Activated CD8-positive, alpha-beta memory T cell treated with anti-CD3 and anti-CD28 coated beads for 36 hours (primary cell): Measurements from ENCODE around the gene MCRS1. TPM values are rescaled to one million over a fixed set of nuclear protein-coding genes. Genes with fewer than 3 reads are reported as not detected.

Experiments
- CTCF ChIA-PET: fragments of 350-600 bp; sonication (Branson Sonifier 250); formaldehyde crosslinking; loops from one replicate; lab custom pipeline; 2021; ENCODE audit warnings: antibody characterized with exemption; lab: Charles Lee
- POLR2A ChIA-PET: fragments of 350-600 bp; sonication (Branson Sonifier 250); formaldehyde crosslinking; loops from one replicate; lab custom pipeline; 2021; ENCODE audit warnings: antibody characterized with exemption; lab: Charles Lee
- total RNA-seq, 2 experiments: library from RNA; stranded (reverse); gene quantifications; one replicate each; pipeline ENCODE4 v1.2.3, GENCODE V29; 2021

MCRS1 gene
- total RNA-seq, 2 experiments from 2014 or later = 80.6 to 83.5 TPM

- ChIA-PET CTCF (interaction anchor here (0.5 to 1.1 kb wide), 2 partner anchors 74 to 237 kb away, joined by 3 read pairs; partner anchors contain the start of gene PRPF40B), POLR2A (no interaction called here)
Observed at GRCh38 chr12:49548822-49549648, 18.9 kb downstream of the MCRS1 start.

- ChIA-PET CTCF (interaction anchor here (1.1 kb wide), 1 partner anchor 75 kb away, joined by 3 read pairs; the partner anchor contains the start of gene PRPF40B), POLR2A (no interaction called here)
Observed at GRCh38 chr12:49548481-49548821, 19.5 kb downstream of the MCRS1 start.

- CTCF ChIA-PET = no interaction called here
- POLR2A ChIA-PET = no interaction called here
Observed at GRCh38 chr12:49547090-49547690, 20.8 kb downstream of the MCRS1 start.

- ChIA-PET POLR2A (no interaction called here), CTCF (no interaction called here)
Observed at GRCh38 chr12:49546481-49546880, 21.5 kb downstream of the MCRS1 start.

DNA sequence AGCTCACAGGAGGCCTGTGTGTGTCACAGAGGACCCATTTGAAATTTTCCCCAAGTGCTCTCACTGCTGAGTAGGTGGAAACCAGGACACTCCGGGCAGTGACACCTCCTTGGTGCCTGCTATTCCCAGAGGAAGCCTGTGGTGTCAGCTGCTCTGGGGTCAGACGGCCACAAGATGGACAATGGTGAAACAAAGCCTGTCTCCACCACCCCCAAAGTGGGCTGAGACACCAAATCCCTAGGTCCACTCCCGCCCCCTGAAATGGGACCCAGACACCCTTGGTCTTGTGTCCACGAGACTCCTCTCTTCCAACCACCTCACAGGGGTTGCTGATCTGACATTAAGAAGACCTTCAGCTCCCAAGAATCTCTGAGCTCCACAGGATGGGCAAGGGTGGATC lies 22.1 kb downstream of the MCRS1 start:
- ChIA-PET POLR2A (no interaction called here), CTCF (interaction anchor here (1.2 kb wide), 1 partner anchor 9 kb away, joined by 3 read pairs; no protein-coding TSS in a partner anchor)

DNA sequence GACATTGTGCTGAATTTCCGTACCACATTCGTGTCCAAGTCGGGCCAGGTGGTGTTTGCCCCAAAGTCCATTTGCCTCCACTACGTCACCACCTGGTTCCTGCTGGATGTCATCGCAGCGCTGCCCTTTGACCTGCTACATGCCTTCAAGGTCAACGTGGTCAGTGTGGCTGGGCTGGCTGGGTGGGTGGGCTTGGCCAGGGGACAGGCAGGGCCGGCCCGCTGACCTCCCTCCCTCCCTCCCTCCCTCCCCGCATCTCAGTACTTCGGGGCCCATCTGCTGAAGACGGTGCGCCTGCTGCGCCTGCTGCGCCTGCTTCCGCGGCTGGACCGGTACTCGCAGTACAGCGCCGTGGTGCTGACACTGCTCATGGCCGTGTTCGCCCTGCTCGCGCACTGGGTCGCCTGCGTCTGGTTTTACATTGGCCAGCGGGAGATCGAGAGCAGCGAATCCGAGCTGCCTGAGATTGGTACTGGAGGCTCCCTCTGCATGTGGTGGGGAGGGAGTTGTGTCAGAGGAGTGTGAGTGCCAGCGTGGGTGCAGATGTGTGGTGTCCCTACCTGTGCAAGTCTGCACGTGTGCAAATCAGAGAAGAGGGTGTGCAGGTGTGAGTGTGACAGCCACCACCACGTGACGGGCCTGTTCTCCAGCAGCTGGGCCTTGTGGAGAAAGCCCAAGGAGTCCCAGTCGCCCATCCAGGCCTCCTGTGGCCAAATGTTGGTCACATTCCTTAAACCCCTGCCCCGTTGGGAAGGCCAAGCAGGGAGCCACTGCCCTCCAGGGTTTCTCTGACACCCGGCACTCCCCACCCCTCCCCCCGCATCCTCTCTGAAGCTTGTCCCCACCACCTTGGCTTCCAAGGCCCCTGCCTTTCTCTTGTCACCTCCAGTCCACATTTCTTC lies 23.8 kb downstream of the MCRS1 start:
- ChIA-PET POLR2A (no interaction called here), CTCF (no interaction called here)

GRCh38 chr12:49543221-49543913 lies 24.6 kb downstream of the MCRS1 start:
- POLR2A ChIA-PET = no interaction called here
- CTCF ChIA-PET = no interaction called here

- ChIA-PET CTCF (no interaction called here), POLR2A (no interaction called here)
Observed at GRCh38 chr12:49542592-49543160, 25.3 kb downstream of the MCRS1 start.

GRCh38 chr12:49541911-49542505 lies 25.9 kb downstream of the MCRS1 start:
- ChIA-PET CTCF (no interaction called here), POLR2A (no interaction called here)

GRCh38 chr12:49541140-49541861 lies 26.6 kb downstream of the MCRS1 start:
- POLR2A ChIA-PET = no interaction called here

DNA sequence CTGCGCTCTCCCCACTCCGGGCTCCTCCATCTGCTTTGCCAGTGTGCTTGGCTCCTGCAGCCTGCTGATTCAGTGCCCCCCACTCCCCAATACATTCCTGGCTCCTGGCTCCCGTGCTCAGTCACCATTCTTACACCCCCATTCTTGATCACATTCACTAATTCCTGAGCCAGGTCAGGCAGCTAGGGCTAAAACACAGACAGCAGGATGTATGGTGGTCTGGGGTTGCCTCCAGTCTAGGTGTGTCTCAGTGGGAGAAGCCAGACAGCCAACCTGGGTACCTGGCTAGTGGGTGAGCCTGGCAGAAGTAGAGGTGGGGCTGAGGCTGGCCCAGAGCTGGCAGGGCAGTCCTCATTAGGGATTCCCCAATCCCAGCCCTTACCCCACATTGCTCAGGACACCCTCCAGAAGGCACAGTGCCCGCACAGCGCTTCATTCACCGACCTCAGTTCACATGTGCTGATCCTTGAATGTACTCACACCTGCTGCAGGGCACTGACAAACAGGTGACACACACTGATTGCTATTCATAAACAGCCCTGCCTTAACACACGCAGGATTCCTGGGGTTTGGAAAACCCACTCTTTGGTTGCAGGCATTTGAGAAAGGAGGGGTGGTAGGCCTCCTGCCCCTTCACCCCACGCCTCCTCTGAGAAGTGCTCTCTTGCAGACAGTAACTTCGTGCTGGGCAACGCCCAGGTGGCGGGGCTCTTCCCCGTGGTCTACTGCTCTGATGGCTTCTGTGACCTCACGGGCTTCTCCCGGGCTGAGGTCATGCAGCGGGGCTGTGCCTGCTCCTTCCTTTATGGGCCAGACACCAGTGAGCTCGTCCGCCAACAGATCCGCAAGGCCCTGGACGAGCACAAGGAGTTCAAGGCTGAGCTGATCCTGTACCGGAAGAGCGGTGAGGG lies 27.5 kb downstream of the MCRS1 start:
- ChIA-PET POLR2A (no interaction called here), CTCF (interaction anchor here (1.3 kb wide), 1 partner anchor 26 kb away, joined by 3 read pairs; no protein-coding TSS in a partner anchor)

More at GRCh38 chr12:49541140-49541861, 26.6 kb downstream of the MCRS1 start:
- CTCF ChIA-PET = no interaction called here

DNA sequence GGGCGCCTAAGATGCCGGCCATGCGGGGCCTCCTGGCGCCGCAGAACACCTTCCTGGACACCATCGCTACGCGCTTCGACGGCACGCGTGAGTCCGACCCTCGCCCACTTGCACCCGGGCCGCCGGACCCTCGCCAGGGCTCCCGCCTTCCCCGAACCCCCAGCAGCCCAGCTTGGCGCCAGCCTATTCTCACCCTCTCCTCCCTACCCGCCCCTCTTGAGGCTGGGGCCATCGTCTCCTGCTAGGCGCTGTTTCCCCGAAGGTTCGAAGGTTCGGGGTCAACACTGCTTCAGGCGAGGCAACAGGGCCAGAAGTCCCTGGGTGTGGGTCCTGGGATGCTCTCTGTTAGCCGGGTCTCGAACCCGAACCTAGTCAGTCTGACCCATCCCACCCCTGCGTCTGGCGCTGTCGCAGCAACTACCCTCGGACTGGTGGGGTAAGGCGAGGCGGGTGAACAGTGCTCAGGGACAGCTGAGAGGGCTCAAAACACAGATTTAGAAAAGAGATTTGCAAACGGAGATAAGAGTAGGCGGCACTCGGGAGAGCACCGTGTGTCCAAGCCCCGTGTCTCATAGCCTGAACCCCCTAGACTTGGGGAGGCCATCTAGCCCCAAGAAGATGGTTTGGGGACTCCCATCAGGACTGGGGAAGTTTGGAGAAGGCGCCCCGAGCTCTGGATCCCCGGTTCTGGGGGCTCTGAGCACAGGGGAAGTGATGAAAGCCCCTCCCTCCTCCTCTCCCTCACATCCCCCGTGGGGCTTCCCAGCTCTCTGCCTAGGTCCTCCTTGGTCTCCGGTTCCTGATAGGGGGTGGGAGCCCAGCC lies 28.3 kb downstream of the MCRS1 start:
- ChIA-PET CTCF (interaction anchor here (1.3 to 1.5 kb wide), 2 partner anchors 27 kb away, joined by 3 to 4 read pairs; no protein-coding TSS in a partner anchor), POLR2A (no interaction called here)

GRCh38 chr12:49538510-49539403 lies 29.2 kb downstream of the MCRS1 start, which contains the start of gene KCNH3:
Gene KCNH3 (plus strand): TSS chr12:49539030. CDS start chr12:49539417, 387 bp downstream.
- ChIA-PET POLR2A (interaction anchor here (0.6 to 1.3 kb wide), 3 partner anchors 15 to 180 kb away, joined by 3 to 5 read pairs (median 4); no protein-coding TSS in a partner anchor), CTCF (interaction anchor here (0.6 to 1.5 kb wide), 3 partner anchors 28 to 571 kb away, joined by 3 to 4 read pairs (median 3); no protein-coding TSS in a partner anchor)

GRCh38 chr12:49537752-49538509 lies 30.0 kb downstream of the MCRS1 start:
- POLR2A ChIA-PET = interaction anchor here (0.6 to 1.3 kb wide), 4 partner anchors 15 to 180 kb away, joined by 3 to 5 read pairs (median 4); no protein-coding TSS in a partner anchor
- CTCF ChIA-PET = interaction anchor here (0.6 to 1.5 kb wide), 3 partner anchors 29 to 571 kb away, joined by 3 to 4 read pairs (median 3); no protein-coding TSS in a partner anchor
